ENCODE measurements around the gene LIPG.

LIPG gene

GRCh38 chr18:49638891-49639557, 77.2 kb downstream of the LIPG start:
- DNase-seq (ENCODE audit: low spot score): no peak

DNA sequence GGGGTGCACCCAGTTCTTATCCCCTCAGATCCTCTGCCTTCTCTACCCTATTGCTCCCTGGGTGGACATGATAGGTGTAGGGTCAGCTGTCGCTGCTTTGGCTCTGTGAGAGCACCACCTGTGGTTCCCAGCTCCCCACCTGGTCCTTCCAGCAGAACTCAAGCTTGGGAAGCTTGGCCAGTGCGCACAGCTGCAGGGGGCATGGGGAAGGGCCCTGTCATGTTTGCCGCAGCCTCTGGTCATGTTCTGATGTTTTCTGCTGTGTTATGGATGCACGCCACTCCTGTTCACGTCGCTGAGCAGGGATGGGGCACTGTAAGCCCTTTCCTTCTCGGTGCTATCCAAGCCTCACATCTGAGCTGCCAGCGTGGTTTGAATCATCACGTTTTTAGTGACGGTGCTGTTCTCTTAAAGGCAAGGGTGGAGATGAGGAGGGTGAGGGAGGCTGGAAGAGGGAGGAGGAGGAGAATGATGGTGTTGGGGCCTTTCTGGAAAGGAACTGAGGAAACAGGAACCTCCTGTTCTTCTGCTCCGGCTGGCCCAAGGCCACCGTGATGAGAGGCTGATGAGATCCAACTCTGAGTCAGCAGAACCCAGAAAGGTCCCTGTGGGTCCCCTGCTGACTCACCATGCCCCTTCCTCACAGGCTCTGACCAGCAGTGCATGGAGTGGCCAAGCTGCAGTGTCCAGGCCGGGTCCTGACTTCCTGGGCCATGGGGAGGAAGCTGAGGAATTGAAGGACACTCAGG, 78.0 kb downstream of the LIPG start:
- DNase-seq (ENCODE audit: low spot score): no peak

DNA sequence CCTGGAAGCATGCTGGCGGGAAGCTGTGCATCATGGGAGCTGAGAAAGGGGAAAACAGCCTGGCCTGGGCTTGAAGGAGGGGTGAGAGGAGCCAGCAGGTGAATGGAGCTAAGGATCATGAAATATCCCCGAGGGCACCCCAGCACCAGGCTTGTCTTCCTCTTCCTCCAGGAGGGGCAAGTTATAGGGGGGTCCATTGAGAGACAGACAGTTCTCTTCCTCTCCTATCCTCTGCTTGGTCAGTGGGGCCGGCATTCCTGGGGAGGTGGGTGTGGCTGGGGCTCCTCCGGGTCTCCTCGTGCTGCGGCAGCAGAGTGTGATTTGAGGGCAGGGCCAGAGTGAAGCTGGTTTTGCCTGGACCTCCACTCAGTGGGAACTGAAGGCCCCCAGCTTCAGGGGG, 78.9 kb downstream of the LIPG start:
- DNase-seq (ENCODE audit: low spot score): no peak

- no peak for DNase-seq (ENCODE audit: low spot score)
These were observed 83.3 kb downstream of the LIPG start for GRCh38 chr18:49645196-49645595.

GRCh38 chr18:49645841-49646351, 84.0 kb downstream of the LIPG start:
- no peak for DNase-seq (ENCODE audit: low spot score)

GRCh38 chr18:49646873-49647272, 85.0 kb downstream of the LIPG start:
- no peak for DNase-seq (ENCODE audit: low spot score)

GRCh38 chr18:49647496-49648168, 85.8 kb downstream of the LIPG start:
- no peak for DNase-seq (ENCODE audit: low spot score)

DNA sequence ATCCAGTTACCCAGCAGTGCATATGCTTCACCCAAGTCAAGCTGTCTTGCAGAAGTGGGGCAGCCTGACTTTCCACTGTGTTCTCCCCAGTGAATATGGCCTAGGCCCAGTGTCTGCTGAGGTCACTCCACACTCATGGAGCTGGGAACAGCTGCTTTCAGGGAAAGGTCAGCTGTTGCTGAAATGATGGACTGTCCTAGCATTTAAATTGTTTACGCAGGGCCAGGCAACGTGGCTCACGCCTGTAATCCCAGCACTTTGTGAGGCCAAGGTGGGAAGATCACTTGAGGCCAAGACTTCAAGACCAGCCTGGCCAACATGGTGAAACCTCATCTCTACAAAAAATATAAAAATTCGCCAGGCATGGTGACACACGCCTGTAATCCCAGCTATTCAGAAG, 86.5 kb downstream of the LIPG start:
- no peak for DNase-seq (ENCODE audit: low spot score)
